Measurements from ENCODE around the gene DST.
"Not testable (repeated sequence)": the region's sequence is repeated elsewhere in the genome, so short reads cannot be mapped to it uniquely, and the experiment has no call there.

DST gene

DNA sequence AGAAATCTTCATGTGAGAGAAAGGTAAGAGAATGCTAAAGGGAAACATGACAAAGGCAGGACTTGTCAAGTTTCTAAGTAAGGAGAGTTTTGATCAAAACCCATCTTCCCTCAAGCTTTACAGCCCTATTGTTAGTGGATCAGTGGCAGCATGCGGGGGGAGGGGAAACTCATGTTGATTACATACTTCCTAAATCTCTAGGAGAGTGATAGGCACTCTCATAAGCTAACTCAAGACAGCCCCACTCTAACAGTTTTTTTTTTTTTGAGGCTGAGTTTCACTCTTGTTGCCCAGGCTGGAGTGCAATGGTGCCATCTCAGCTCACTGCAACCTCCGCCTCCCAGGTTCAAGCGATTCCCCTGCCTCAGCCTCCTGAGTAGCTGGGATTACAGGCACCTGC is 18.6 kb upstream of the DST start:
- not testable (repeated sequence) for DNase-seq

DNA sequence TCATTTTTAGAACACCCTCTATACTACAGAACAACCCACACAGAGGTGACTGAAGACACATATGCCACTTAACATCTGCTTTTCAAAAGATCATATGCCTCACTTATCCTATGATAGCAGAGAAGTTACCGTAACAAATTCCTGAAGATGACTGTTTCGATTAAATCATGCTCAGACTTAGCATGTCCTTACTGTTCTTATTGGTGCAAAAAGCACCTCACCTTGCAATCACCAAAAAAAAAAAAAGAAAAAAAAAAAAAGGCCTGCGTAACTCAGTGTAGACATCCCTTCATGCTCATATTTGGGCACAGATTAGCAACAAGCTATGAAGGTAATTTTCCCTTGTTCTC is 17.7 kb upstream of the DST start:
- DNase-seq = no peak

DNA sequence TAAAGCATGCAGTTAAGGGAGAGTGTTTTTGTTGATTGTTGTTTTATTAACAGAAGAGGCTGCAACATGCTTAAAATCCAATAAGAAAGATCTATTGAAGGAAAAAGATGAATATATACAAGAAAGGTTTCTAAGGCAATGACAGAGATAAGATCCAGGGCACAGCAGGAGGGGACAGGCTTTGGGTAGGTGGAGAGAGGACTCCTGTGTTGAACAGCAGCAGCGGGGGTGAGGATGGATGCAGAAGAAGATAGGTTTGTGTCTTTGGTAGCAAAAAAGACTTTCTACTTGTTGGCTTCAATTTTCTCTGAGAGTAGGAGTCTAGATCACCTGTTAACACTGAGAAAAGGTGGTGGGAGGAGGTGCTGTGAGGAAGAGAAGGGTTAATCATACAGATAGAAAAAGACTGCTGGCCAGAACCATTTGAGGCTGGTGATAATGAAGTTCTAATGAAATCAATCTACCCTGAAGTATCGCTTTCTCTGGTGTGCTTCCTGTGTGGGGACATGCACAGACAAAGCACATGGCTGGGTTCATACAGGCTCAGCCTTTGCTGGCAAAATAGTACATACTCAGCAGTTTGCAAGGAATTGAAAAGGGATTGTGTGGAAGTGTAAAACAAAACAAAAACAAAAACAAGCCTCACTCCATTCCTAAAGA is 17.2 kb upstream of the DST start:
- DNase-seq = no peak

DNA sequence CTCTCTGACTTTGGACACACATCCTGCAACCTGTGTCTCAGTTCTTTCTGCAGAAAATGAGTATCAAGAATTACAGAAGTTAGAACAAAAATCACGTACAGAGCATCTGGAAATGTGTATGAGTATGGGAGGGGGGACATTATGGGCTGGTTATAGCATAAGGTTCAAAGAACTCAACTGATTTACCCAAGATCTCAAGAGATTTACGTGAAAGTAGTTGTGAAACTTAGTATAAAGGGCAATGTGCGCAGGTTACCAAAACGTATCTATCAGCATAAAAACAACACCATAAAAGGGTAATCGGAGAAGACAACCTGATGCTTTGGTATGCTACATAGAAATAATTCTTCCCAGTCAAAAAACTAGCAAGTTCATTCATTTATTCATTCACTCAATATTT is 15.6 kb upstream of the DST start:
- no peak for DNase-seq

DNA sequence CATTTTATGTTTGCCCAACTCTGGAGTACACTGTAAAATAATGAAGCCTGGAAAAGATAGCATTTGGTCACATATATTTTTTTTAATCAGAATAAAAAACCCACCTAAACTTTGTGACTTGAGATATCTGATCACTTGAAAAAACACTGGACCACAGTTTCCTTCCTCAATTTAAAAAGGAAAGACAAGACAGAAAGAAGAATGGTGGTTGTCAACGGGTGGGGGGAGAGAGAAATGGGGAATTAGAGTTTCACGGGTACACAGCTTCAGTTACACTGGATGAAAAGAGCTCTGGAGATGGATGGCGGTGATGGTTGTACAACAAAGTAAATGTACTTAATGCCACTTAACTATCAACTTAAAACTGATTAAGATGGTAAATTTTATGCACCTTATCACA is 14.7 kb upstream of the DST start:
- DNase-seq = no peak

DNA sequence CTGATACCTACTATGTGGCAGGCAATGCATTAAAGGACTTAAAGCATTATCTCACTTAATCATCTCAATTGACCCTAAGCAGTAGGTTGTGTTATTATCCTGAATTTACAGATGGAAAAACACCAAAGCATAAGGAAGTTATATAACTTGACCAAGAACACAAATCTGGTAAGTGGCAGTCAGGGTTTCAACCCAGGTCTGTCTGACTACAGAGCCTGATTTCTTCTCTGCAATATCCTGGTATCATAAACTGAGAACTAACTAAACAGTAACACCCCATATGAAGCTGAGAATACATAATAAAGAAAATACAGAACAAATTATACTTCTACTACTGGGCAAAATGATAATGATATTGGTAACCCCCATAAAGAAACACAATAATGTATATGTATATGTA is 13.8 kb upstream of the DST start:
- DNase-seq = no peak

DNA sequence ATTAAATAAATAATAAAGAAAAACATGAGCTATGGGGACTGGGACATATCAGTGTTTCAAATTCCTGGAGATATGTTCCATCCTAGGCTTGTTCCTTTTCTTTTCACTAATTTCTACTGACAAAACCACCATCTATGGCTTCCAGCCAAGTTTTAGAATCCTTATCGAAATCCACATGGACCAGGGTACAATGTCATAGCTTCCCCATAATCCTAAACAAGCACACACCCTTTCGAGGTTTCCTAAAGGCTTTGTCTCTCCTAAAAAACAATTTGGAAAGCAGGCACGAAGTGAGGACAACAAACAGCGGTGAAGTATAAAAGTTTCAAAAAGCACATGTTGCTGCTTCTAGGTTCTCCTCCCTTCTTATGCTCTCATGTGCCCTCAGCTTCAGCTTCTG is 13.3 kb upstream of the DST start:
- DNase-seq = no peak

DNA sequence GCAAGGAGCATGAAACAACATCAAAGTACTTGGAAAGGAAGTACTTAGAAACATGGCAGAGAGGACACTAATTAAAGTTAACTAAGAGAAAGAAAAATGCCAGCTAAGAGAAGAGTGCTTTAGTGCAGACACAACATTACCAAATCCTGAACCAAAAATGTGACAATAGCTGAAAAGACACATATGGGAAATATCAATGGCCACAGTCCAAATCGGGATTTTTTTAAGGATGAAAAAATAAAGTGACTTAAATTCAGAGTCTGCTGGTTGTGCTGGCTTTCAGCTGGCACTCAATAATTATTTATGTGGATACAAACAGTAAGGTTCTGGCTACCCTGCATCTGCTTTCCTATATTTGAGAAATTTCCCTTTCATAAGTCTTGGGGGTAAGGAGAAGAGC is 12.6 kb upstream of the DST start:
- no peak for DNase-seq

DNA sequence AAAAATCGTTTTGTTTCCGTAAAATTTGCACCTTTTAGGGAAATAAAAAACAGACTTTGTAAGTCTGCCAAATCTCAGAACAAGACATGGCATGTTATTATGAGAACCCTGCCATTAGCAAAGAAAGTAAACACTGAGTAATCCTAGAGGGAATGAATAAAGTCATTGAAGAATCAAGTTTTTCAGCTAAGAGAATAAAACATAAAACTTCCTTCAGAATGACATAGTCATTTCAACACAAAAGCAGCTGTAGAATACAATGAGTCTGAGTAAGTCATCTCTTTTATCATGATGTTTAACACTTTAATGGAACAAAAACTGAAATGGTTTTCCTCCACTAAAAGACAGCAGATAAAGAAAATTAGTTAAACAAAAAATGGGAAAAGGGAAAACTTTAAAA is 10.3 kb upstream of the DST start:
- no peak for DNase-seq

DNA sequence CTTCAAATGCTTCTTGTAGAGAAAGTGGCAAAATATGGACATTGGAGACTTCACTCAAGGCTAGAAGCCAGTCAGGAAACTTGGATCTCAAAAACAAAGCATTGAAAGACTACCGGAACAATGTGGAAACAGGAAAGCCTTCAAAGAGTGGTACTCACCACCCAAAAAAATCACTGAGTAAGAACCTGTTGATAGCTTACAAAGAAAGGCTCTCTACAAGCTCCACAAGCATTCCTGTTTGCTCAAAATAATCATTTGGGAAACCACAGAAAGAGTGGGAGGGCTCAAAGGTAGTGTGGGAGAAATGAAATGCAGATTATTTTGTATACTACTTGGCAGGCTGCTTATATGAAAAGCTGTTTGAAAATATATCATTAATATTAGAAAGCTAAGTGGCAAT is 9.5 kb upstream of the DST start:
- no peak for DNase-seq

DNA sequence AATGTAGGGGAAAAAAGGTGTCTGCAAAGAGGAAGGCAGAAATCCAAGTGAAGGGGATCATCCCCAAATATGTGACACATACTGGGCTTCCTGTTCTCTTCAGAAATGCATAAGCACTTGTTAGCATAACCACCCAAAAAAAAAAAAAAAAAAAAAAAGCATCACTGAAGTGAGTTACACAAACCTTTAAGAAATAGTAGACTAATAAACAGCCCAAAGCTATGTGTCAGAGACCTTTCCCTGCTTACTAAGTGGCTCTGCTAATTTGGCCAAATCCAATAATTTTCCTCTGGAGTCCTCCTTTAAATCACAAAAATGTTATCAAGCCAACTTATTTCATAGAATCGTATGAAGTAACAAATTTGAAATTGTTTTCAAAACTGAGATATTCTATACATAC is 7.5 kb upstream of the DST start:
- DNase-seq = no peak

DNA sequence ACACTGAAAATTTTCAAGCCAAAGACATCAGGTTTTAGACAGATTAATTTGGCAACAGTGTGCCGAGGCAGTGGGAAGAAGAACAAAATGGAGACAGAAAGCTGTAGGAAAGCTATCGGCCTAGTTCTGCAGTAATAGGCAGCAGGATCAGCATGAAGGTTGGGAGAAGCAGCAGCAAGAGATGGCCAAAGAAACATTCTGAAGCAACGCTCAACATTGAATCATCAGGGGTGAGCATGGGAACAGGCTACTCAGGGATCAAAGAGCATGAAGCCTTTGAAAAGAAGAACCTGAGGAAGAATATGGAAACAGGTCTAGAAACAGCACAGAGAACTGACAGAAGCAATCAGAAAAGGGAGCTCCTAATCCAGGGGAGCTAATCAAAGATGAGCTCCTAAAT is 7.1 kb upstream of the DST start:
- DNase-seq = no peak

DNA sequence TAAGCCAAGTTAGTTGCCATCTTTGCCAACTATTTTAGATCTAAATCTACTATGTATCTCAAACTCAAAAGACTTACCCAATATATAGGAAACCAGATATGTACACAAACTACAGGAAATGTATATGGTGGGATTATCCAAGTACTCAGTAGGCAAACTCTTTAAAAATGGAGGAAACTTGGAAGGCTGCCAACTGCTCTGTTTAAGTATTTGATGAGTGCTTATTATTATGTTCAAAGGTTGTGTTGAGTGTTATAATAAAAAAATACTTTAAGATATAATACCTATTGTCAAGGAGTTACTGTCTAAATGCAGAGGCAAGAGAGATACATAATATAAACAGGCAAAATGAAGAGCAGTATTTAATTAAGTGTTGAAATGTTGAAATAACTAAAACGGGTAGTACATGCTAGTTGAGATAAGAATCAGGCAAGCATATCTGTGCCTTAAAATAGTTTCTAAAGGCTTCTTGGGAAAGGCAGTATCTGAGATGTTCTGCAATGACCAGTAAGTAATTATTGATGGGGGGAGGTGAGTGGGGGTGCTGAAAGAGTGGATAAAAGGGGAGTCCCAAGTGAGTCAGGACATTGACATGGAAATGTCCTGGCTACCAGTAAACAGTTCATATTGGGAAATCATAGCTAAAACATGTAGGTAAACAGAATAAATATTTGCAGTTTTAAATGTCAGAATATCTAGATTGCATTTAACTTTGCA is 6.5 kb upstream of the DST start:
- DNase-seq = no peak

DNA sequence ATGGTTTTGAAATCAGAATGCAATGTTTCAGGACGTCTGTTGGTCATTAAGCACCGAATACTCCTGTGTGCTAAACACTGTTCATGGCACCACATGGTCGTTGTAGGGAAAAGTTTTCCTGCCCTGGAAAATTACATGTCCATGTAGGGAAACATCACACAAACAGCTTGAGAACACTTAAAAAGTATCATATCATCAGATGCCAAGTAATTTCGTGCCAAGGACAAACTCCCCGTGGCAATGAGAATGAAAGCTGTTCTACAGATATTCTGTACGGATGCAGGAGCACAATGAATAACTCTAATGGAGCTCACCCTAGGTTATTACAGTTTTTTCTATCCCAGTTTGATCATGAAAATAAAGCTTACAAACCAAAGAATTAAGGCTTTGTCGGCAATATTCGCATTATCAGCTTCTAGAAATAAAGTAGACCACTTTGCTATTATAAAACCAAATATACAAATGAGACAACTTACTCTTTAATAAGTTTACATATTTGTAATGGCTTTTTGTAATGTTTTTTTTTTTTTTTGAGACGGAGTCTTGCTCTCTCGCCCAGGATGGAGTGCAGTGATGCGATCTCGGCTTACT is 4.6 kb upstream of the DST start:
- DNase-seq = no peak

DNA sequence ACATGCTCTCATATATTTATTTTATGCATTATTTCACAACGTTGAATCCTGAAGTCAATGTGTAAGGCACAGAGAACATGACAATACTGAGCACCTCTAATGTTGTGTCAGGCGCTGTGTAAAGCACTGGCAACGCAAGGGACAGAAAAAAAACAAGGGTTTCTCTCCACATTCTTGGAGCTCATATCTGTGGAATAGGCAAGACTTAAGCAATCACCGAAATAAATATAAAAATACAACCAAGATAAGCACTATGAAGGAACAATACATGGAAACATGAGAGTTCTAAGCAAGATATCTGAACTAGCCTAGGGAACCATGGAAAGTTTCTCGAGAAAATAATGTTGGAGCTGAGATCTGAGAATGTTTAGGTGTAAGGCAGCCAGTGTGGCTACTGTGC is 1.7 kb upstream of the DST start:
- no peak for DNase-seq

DNA sequence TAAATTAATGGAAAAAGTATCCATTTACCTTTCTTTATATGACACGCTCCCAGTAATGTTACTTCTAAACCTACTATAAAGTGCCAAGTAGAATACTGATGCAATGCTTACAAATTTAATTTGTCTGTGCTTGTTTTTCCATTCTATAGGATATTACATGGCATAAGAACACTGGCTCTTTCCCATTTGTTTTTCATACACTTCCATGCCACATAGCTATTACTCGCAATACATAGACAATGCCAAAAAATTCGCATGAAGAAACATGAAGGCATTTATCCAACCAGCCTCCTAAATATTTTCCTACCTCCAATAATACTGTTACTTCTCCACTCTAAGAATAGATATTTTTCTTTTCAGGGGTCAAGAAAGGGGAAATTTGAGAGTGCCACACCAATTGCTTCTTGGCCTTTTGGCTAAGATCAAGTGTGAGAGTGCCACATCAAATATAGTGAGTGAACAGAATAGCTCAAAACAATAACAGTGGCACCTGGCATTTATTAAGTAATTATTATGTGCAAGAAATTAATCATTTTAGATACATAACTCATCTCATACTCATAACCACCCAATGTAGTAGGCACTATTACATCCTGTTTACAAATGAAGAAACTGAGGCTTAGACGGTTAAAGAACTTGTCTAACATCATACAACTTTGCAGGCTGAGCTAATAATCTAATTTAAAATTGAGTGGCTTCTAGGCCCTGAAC is 845 bp upstream of the DST start:
- no peak for DNase-seq

DNA sequence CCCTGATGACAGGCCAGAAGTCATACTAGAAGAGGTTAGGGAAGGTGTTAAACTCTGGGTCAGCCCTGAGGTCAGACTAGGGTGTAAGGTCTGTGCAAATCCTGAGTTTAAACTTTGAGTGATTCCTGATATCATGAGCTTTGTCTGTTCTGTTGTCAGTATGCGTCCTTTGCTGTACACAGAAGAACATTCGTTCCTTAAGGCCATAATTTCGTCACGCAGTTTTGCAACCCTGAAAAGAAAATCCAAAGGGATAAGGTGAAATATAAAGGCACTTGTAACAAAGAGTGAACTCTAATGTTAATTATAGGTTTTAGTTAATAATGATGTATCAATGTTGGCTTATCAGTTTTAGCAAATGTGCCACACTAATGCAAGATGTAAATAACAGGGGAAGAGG is 2.3 kb downstream of the DST start:
- DNase-seq = no peak

DNA sequence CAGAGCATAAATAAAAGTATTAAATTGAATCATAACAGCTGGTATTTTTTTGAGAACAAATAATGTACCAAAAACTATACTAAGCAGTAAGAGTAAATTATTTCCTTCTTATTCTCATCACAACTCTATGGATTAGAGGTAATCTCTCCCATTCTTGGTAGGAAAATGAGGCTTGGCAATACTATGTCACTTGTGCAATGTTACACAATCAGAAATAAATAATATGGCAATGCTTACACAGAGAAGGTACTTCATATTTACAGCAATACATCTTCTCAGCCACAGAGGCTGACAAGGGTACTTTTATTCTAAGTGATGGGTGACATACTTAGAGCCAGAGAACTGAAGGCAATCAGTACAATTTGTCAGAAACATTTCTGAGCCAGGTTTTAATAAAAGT is 3.9 kb downstream of the DST start:
- no peak for DNase-seq

DNA sequence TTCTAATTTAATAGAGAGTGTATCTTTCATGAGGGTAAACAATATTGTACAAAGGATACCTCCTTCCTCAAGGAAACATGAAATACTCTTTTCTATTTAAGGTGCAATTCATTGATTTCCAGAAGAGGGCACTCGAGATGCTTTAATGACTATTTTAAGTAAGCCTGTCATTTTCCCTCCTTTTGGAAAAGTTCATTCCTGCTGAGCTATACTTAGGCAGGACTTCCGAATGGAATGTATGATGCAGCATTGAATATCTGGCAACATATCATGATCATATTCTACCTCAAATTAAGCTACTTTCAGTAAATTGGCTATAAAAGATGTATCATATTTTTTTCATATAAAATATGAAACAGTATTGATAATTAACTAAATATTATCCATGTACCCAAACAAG is 5.0 kb downstream of the DST start:
- DNase-seq = no peak

DNA sequence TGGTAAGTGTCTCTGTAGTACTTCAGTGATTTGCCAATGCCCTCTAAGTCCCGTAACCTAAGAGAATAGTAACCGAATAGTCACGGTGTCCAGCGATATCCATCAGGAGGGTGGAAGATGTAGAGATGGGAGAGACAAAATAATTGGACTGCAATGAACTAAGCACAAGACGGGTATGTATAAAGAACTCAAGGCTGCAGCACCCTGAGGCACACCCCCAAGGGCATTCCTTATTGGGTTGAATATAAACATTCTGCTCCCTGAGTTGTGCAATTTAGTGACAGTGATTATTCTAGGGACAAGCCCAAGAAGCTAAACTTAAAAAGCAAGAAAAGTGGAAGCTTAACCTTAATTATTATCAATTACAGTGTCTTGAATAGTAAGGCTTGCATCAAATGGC is 14.6 kb downstream of the DST start:
- DNase-seq = no peak

DNA sequence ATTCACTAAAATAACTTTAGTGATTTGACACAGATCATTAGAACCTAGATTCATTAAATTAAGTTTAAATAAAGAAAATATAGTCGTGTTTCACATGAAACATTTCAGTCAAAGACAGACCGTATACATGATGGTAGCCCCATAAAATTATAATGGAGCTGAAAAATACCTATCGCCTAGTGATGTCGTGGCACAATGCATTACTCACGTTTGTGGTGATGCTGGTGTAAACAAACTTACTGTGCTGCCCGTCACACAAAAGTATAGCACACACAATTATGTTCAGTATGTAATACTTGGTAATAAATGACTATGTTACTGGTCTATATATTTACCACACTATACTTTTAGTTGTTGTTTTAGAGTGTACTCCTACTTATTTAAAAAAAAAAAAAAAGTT is 17.3 kb downstream of the DST start:
- no peak for DNase-seq

DNA sequence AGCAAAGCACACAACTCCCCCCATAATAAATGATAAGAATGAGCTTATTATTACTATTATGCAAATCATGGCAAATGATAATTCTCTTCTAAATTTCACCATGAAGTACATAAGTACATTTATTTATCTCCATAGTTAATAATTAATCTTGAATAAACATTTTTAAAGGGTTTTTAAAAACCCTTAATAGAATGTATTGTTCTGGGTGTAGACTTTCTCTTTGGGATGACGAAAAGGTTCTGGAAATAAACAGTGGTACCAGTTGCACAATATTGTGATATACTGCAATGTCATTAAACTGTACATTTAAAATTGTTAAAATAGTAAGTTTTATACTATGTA is 18.0 kb downstream of the DST start:
- no peak for DNase-seq

DNA sequence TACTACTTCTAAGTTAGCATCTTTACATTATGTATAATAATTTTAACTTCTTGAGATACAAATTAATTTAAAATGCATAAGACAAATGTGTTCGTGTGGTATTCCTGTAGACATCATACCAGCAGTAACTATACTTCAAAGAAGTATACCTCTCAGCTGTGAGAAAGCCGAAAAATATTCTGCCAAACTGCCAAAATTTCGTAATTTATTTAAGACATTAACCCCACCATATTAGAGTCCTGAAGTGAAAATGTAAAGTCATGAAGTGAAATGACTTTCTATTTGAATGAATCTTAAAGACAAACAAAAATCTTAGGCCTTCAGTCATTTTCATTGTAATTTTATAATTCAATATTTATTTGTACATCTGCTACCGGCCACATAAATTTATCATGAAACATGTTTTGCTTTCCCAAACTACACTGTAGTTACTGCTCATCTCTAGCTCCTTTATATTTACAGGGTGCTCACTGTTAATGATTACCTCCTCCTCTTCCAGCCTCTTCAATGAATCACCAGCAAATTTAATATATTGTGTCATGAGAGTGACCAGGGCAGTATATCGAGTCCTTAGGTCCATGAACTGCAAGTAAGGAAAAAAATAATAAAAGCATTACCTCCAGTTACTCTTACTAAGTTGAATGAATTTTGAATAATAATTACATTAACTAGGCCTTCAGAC is 18.5 kb downstream of the DST start:
- no peak for DNase-seq

Measured in stimulated activated CD4-positive, alpha-beta T cell treated with anti-CD3 and anti-CD28 coated beads, Interleukin-15, amount 100 ng/mL, for 24 hours (primary cell).